ENCODE measurements around the gene TAOK3.

DNA sequence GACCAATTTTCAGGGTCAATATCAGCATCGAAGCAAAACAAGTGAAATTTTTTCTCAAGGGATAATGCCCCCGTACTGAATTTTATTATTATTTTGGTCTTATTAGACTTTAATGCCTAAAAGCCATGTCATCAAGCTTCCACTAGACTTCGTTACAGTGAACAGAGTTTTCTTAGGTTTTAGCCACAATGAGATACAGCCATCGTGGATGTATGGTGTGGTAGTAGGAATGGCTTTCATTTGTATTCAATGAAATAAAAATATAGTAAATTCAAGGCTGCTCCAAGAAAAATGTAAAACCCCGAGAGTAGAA lies 11.7 kb downstream of the TAOK3 start:
- TF ChIP-seq, protein P1, sequence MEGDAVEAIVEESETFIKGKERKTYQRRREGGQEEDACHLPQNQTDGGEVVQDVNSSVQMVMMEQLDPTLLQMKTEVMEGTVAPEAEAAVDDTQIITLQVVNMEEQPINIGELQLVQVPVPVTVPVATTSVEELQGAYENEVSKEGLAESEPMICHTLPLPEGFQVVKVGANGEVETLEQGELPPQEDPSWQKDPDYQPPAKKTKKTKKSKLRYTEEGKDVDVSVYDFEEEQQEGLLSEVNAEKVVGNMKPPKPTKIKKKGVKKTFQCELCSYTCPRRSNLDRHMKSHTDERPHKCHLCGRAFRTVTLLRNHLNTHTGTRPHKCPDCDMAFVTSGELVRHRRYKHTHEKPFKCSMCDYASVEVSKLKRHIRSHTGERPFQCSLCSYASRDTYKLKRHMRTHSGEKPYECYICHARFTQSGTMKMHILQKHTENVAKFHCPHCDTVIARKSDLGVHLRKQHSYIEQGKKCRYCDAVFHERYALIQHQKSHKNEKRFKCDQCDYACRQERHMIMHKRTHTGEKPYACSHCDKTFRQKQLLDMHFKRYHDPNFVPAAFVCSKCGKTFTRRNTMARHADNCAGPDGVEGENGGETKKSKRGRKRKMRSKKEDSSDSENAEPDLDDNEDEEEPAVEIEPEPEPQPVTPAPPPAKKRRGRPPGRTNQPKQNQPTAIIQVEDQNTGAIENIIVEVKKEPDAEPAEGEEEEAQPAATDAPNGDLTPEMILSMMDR (IDR thresholded peaks at IDR 0.05) = no peak
- no peak for TF ChIP-seq POLR2A (IDR thresholded peaks at IDR 0.05)
- no peak for TF ChIP-seq POLR2AphosphoS5 (IDR thresholded peaks at IDR 0.05)

Measured in breast epithelium (tissue), 3 donors.